Inferior parietal cortex (tissue), 1 donor: ENCODE results near the gene GET3.

ENCODE experiments used
- DNase-seq: peaks from one replicate; pipeline ENCODE4 v3.0.0-alpha.2; 2016; ENCODE audit errors: extremely low spot score

The GET3 gene

DNA sequence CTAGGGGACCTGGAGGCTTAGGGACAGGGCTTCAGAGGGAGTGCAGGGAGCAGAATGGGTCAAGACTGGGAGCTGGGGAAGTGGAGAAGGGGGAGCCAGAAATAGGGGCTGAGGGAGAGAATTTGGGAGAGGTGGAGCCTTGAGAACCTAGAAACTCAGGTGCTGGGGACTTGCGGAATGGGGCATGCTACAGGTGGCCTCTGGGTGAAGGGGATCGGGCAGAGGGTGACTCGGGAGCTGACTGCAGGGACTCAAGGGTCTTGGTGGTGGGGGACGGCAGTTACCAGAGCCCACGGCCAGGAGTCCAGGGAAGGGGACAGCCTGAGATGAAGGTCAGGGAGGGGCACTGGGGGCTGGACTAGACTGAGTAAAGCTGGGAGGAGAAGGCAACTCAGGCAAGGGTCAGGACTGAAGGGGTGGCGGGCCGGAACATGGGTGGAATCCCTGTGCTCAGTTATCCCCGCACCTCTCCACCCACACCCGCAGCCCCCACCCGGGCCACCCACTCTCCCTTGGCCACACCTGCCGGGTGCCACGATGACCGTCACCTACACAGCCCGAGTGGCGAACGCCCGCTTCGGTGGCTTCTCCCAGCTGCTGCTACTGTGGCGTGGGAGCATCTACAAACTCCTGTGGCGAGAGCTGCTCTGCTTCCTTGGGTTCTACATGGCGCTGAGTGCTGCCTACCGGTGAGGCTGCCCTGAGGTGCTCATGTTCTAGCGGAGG lies 14.9 kb downstream of the GET3 start:
- no peak for DNase-seq

- DNase-seq = no peak
These were observed 17.3 kb downstream of the GET3 start for GRCh38 chr19:12754465-12755196.

DNA sequence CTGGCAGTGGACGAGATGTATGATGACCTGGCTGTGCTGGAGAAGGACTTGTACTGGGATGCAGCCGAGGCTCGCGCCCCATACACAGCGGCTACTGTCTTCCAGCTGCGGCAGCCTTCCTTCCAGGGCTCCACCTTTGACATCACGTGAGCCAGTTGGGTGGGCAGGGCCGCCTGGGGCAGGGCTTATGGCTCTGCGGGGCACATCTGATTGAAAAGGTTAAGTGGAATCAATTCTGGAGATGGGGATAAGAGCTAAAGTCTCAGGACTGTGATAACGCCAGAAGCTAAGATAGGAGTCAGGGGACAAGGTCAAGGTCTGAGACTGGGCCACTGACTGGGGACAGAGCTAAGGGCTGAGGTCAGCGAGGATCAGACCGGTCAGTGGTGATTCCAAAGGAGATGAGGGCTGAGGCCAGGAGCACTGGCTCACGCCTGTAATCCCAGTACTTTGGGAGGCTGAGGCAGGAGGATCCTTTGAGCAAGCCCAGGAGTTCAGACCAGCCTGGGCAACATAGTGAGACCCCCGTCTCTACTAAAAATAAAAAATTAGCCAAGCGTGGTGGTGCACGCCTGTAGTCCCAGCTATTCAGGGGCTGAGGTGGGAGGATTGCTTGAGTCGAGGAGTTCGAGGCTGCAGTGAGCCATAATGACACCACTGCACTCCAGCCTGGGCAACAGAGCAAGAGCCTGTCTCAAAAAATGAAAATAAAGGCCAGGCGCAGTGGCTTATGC lies 19.0 kb downstream of the GET3 start:
- DNase-seq = no peak

GRCh38 chr19:12757544-12758274 lies 20.4 kb downstream of the GET3 start:
- DNase-seq = peak; percentile 49

- no peak for DNase-seq
These were observed 22.4 kb downstream of the GET3 start for GRCh38 chr19:12759686-12760085.

DNA sequence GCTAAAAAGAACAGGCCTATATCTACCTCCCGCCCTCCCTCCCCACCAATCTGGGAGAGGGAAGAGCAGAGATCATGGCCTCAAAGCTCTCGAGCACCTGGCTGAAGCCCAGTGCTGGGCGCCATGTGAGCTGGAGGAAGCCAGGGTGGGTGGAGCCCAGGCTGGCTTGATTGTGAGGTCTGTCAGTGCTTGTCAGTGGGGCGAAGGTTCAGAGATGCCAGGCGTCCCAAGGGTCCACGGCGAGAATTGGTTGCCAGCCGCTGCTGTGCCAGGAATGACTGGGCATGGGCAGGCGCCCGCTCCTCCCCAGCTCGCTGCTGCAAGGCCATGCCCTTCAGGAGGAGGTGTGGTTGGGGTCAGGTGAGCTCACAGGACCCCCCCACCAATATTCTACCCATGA lies 25.8 kb downstream of the GET3 start:
- DNase-seq = no peak

GRCh38 chr19:12764698-12765097 lies 27.4 kb downstream of the GET3 start:
- DNase-seq = no peak

GRCh38 chr19:12766051-12766521 lies 28.8 kb downstream of the GET3 start:
- DNase-seq = no peak

- no peak for DNase-seq
These were observed 29.9 kb downstream of the GET3 start for GRCh38 chr19:12767150-12767549.

DNA sequence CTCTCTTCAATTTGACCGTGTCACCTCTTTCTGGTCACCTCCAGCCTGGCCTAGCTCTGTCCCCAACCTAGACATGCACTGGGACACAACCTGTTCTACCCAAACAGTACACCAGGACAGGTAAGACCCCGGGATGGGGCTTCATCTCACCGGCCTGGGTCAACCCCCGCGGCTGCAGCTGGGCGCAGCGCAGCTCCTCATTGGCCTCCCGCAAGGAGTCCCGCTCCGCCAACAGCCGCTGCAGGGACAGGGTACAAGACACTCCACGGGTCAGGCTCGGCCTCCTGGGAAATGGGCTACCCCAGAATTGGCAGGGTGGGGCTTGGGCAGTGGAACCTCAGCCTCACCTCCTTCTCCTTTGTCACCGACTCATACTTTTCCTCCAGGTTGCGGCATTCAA lies 30.4 kb downstream of the GET3 start:
- DNase-seq = no peak

GRCh38 chr19:12769689-12770088 lies 32.4 kb downstream of the GET3 start:
- DNase-seq = no peak

DNA sequence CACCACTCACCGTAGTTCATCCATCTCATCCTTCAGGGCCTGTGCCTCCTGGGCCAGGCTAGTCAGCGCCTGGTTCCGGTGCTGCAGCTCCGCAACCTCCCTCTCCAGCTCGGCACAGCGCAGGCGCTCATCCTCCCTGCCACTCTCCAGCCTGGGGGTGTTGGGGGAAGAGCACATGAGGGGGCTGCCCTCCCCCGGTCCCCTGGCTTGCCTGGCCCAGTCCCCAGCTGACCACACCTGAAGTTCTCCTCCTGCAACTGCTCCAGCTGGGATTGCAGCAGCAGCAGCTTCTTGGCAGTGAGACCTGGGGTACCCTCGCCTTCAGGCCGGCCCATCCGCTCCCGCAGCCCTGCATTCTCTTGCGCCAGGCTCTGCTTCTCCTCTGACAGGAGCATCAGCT lies 33.6 kb downstream of the GET3 start:
- DNase-seq = no peak

GRCh38 chr19:12772323-12772722 lies 35.0 kb downstream of the GET3 start:
- no peak for DNase-seq

- DNase-seq = no peak
These were observed 36.3 kb downstream of the GET3 start for GRCh38 chr19:12773571-12773970.

- DNase-seq = no peak
These were observed 37.6 kb downstream of the GET3 start, which contains the start of gene HOOK2 for GRCh38 chr19:12774588-12775555. Gene HOOK2 (minus strand): TSS chr19:12775552. CDS start chr19:12775449, 103 bp downstream.

DNA sequence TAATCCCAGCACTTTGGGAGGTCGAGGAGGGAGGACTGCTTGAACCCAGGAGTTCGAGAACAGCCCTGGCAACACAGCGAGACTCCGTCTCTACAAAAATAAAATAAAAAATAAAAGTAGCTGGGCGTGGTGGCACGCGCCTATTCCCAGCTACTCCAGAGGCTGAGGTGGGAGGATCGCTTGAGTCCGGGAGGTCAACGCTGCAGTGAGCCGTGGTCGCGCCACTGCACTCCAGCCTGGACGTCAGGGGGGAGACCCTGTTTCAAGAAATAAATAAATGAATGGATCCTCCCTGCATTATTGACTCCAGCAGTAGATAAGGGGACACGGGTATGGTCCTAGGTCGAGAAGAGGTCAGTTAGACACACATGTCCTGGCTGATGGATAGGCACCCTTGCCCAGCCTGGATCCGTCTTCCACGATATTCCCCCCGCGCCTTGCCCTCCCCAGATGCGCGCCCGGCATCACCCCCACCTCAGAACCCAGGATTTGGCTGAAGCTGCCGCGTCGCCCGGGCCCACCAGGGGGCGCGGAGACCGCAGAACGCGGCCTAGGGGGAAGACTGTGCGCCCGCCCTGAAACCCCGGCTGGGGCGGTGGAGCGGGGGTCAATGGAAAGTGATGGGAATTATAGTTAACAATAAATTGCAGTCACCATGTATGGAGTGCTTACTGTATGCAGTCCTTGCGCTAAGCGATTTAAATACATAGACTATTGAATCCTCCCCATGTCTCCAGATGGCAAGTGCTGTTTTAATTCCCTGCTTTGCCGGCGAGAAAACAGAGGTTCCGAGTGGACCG lies 40.1 kb downstream of the GET3 start:
- DNase-seq = peak; percentile 85

DNA sequence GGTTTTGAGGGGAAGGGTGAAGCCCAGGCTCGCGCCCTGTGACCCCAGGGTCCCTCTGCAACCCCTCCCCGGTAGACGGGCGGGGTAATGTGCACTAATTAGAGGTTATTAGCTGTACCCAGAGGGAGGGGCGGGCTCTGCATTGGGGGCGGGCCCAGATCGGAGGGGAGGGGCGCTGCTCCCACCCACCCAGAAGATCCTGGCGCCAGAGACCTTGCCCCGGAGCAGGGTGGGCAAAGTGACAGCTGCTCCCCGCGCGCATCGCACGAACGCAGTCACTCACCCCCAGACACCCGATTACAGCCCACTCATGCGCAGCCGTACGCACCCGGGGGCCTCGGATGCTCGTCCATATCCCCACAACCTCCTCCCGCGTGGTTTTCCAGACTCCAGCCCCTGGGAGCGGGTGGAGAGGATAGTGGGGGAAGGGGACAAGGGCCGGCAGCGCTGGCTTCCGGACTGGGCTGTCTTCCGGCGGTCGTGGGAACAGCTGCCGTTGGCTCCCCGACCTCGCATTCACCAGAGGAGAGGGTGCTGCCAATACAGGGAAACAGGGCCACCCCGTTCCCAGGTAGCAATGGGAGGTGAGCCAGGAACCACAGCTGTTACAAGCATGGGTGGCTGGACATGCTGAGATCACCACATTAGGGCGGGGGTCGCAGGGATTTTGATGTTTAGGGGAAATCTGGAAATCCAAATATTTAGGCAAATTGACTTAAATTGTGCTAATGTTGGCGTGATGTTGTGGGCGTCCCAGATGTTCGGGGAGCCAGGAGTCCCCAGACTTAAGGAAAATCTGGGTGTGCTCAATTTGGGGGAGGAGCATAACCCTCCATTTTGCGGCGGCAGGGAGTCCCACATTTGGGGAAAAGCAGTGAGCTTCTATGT lies 41.0 kb downstream of the GET3 start:
- no peak for DNase-seq

- DNase-seq = peak; percentile 34
These were observed 41.5 kb downstream of the GET3 start for GRCh38 chr19:12778905-12779161.
